Renal pelvis (tissue), 4 donors: Measurements from ENCODE around the gene TMEM255B. TPM values are rescaled to one million over a fixed set of nuclear protein-coding genes. Genes with fewer than 3 reads are reported as not detected.
A peak's percentile ranks its signal among the peaks of the same experiment; 100 is the strongest.

ENCODE experiments used
- DNase-seq: peaks from one replicate; pipeline ENCODE4 v3.0.0-alpha.2; 2013
- polyA plus RNA-seq, 3 donors: library from polyadenylated mRNA; unstranded; fragments of 120-200 nt; gene quantifications; one replicate each; pipeline ENCODE4 v1.2.1, GENCODE V29; 2013; ENCODE audit not compliant: insufficient read length in 3 of 3

Gene TMEM255B
- polyA plus RNA-seq, 3 donors: 7.1 to 9.5 (median 8.4) TPM

DNA sequence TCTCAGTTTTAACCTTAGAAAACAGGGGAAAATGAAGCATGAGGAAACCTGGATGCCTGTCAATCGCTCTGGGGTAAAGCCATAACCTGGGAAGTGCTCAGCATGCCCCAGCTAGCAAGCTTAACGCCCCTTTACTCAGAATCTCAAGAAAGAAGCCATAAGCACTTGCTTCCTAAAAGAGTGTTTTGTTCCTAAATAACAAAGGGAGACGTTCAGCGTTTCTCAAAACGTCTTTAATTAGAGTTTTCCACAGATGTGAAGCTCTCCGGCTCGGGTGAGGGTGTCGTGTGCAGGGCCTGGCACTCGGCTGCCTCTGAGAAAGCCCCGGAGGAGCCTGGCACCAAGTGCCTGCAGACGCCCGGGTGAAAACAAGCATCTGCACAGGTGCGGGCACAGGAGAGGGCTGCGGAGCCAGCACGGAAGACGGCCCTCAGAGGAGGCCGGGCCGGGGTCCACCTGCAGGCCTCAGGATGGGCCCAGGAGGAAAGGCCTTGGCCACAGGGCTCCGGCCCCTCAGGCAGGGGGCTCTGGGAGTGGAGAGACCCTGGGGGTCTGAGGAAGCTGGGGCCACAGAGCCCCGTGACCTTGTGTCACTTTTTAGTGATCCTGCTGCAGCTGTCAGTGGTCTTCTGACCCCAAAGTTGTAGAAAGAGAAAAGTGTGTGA lies 98.6 kb downstream of the TMEM255B start:
- DNase-seq: no peak

DNA sequence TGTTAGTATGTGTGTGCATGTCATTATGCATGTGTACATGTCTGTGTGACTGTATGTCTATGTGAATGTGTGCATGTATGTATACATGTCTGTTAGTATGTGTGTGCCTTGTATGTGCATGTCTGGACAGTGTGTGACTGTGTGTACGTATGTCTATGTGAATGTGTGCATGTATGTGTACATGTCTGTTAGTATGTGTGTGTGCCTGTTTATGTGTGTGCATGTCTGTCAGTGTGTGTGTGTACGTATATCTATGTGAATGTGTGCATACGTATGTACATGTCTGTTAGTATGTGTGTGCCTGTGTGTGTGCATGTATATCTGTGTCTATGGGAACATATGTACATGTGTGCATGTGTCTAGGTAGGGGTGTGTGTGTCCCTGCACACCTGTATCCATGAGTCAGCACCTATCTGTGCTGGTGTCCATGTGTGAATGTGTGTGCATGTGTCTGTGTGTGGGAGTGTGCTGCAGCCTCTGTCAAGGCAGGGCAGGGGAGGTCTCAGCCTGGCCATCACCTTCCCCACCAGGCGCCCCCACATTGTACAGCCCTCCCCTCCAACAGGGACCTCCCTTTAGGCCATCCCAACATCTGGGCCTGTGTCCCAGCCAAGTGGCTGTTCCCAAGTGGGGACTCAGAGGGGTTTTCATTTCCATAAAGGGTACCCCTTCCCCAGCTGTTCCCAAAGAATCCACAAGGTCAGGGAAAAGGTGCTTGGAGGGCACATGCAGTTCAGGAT lies 100.5 kb downstream of the TMEM255B start:
- no peak for DNase-seq

DNA sequence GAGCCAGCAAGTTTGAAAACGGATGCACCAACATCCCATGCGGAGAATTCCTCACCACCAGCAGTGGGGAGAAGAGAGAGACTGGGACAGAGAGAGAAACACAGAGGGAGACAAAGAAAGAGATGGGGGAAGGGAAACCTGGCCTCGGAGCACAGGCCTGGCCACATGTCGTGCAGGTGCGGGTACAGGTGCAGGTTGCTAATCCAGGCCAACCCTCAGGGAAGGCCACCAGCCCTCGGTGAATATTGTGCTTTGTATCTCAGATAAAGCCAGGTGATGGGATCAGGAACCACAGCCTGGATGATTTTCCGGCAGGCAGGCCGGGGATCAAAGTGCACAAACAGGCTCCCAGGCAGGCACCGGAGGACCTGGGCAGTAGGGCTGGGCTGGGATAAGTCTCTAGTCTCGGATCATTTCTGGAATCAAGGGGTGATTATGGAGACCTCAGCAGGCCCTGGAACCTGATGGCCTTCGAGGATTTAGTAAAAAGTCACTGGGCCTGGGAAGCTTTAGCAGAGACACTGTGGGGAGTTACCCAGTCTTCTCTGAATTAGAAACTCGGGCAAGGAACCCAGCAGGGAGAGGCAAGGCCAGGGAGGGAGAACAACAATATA lies 101.1 kb downstream of the TMEM255B start:
- DNase-seq: no peak

DNA sequence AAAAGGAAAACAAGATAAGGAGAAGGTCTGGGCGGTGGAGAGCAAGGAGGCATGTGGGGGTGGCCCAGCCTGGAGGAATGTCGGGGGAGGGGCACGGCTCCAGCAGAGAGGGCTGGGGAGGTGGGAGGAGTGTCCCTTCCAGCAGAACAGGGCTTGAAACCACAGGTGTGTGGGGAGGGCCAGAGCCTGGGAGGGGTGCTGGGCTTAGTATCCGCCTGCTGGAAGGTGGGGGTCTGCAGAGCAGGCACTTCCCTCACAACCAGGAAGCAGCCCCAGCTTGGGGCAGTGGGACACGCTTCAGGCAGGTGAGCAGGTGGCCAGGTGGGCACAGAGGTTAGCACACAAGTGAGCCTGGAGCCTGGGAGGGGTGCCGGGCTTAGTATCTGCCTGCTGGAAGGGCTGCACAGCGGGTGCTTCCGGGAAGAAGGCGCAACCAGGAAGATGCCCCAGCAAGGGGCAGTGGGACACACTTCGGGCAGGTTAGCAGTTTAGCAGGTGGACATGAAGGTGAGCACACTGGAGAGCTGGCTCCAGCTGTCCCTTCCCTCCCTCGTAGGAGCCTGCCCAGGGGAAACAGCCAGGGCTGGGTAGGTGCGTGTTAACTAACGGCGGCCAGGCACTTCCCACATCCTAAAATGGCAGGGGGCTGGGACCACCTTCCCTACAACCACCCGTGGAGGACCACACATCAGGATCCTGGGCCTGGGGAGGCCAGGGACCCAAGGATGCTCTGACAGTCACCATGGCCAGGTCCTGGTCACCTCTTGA lies 101.8 kb downstream of the TMEM255B start:
- peak; percentile 63 for DNase-seq

DNA sequence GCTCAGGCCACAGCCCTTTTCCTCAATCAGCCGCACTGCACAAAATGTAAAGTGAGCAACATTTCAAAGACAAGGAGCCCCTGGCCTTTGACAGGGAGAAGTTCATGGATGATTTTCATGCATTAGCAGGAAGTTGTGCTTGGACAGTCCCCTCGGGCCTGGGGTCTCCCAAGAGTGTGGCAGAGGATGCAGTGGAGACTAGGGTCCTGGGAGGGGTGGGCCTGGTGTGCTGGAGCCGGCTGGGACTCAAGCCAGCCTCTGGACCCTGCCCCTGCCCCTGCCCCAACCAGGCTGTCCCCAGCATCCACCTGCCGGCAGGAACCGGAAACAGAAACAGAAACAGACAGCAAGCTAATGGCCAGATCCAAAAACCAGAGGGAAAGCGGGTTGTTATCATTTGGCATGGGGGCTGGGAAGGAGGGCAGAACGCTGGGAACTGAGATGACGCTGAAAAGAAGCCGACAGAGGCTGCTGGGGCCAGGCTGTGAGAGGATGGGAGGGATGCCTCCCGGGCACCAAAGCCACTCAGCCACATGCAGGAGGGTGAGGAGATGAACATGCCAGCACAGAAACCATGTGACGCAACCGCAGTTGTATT lies 102.5 kb downstream of the TMEM255B start:
- DNase-seq: no peak

DNA sequence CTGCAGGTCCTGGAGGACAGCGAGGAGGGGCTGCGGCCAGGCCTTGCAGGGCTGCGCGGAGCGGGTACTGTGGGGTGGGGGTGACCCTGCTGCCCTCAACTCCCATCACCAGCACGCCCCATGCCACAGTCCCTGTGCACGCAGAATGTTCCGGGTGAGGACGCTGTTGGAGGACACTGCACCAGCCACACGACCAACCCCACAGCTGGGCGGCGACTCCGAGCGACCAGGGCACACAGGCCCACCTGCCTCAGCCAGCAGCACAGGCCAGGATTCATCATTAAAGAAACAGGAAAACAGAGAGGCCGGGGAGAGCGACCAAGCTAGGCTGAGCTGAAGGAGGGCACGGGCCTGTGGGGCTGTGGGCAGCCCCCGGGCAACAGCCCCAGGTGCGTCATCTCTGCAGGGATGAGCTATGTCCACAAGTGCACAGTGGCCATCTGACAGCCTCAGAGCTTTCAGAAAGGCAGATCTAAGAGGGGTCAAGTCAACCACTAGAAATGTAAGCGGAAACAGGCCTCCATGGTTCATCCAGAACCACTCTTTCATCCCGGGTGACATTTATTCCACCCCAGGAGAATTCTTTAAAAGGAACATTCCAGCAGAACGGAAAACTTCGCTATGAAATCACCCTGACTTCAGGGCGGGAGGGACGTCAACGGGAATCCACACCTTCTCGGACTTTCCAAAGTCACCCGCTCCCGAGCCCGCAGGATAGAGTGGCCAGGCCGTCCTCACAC lies 103.3 kb downstream of the TMEM255B start:
- no peak for DNase-seq

DNA sequence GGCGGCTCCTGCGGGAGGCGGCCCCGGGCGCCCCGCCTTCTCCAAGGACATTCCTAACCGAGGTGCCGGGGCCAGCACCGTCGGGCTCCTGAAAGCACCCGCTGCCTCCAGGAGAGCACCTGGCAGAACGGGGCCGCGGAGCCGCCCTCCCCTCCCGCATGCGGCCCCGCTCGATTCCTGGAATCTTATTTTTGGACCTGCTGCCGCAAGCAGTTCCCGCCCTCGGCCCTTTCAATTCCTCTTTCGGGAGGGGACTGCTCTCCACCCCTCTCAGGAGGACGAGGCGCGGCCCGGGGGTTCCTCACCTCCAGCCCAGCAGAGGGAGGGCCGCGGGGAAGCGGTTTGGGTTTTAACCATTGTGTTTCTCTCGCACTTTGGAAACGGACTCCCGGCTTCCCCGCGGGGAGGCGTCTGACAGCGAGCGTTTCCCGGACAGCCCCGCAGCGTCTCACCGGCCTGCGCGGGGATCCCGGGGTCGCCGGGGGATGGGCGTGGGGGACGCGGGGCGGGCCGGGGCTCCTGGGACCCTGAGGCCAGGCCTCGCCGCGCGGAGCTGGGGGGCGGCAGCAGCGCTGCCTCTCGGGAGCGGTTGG lies 104.0 kb downstream of the TMEM255B start:
- DNase-seq: no peak

DNA sequence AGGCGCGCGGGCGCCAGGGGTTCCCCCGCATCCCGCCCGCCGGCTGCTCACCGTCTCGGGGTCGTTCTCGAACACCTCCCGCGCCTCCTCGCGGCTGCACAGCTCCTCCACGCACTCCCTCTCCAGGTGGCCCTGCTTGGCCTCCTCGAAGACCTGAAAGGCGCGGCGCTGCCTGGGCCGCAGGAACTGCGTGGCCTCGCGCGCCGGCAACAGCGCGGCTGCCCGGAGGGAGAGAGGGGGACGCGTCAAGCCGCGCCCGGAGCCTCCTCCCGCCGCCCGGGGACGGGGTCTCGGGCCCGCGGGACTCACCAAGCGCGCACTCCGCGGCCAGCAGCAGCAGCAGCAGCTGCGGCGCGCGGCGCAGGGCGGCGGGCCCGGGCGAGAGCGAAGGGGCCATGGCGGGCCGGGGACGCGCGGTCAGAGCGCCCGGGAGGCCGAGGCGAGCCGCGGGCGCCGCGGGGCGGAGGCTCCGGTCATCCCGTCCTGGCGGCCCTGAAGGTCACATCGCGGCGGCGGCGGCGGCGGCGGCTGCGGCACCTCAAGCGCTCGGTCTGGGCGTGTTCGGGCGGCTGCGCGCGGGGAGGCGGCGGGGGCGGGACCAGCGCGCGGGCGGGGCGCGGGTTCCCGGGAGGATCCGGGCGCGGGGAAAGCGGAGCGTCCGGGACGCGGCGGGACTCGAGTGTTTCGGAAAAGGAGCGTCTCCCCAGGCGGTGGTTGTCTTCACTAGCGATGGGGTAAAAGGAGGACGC lies 104.7 kb downstream of the TMEM255B start, which contains the start of gene GAS6:
TSS of gene GAS6 (minus strand) at position 553 of the 749 bp plus-strand sequence. CDS start at position 397, 156 bp downstream.
- DNase-seq: no peak

DNA sequence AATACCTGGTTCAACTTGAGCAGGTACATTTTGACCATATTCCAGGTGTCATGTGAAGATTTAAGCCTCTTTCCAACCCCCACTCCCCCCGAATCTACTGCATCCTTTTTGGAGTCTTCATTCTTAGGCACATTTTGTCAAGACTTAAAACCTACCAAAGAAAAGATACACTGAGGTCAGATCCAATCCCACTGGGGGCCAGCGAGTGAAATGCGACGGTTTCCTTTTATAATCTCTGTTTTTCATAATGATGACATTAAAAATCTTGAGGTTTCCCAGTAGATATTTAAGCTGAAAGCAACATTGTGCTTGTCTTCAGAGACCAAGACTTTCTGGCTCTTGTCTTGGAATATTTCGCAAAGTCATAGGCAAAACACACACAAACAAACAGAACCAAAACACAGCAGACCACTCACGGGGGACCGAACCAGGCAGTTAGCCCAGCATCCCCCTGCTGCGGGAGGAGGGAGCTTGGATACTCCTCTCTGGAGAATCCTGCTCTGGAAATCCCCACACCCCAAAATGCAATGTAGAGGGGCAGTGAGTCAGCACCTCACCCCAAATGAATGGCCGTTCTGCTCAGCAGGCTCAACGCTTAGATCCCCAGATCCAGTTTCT lies 105.4 kb downstream of the TMEM255B start:
- no peak for DNase-seq

DNA sequence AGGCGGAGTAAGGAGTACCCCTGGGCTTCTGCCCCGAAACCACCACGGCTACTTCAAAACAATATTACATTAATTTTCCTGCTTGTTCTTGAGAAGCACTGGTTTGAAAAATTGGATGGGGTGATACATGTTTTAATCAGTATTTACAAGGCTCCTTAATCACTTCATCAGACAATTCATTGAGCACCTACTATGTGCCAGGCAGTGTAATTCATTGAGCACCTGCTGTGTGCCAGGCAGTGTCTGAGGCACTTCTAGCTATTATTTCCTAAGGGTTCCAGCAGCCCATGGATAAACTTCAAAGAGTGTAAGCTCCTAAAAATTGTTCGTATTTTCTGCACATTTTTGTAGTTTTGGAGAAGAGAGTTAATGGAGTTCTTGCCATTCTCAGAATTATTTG lies 106.4 kb downstream of the TMEM255B start:
- no peak for DNase-seq

Other genes with a start within 250 kb of the TMEM255B start
- 10 to 100 TPM; 81.7 to 87.4 (median 85.3) TPM for gene TFDP1, start 174.5 kb upstream of the TMEM255B start, polyA plus RNA-seq
- under 1 TPM; 0.27 to 0.53 (median 0.44) TPM for gene ATP4B, start 101.0 kb upstream of the TMEM255B start, polyA plus RNA-seq
- gene GRK1, start 92.0 kb upstream of the TMEM255B start, polyA plus RNA-seq: under 1 TPM; 0.06 to 0.30 (median 0.11) TPM
- gene GAS6, start 104.8 kb downstream of the TMEM255B start, polyA plus RNA-seq: 10 to 100 TPM; 28.5 to 32.7 (median 30.4) TPM
- under 1 TPM; 0.06 to 0.18 (median 0.15) TPM for gene C13orf46, start 214.8 kb downstream of the TMEM255B start, polyA plus RNA-seq